Right lobe of liver (tissue), 4 donors: ENCODE data around the gene TOM1L2.

Experiments
- POLR2A ChIP-seq: fragments of 450-650 bp; IDR thresholded peaks from one replicate; pipeline ENCODE4 v1.6.1; 2017; ENCODE audit warnings: antibody characterized with exemption, mild to moderate bottlenecking
- TF ChIP-seq, protein P1 (sequence below), 4 donors: fragments of 200-600 bp in 3 of 4; fragments of 450-650 bp in 1 of 4; IDR thresholded peaks; one replicate each; pipeline versions ENCODE4 v1.5.1 to v1.8.0; 2016 to 2022; ENCODE audit warnings: antibody characterized with exemption in 4 of 4, mild to moderate bottlenecking in 2 of 4
- donor health status: DM: no; HTN: no; CAD: no.
- donor health status: DM: no; HTN: no; CAD: no.
- donor health status: DM: no; HTN: yes; CAD: no.

DNA sequence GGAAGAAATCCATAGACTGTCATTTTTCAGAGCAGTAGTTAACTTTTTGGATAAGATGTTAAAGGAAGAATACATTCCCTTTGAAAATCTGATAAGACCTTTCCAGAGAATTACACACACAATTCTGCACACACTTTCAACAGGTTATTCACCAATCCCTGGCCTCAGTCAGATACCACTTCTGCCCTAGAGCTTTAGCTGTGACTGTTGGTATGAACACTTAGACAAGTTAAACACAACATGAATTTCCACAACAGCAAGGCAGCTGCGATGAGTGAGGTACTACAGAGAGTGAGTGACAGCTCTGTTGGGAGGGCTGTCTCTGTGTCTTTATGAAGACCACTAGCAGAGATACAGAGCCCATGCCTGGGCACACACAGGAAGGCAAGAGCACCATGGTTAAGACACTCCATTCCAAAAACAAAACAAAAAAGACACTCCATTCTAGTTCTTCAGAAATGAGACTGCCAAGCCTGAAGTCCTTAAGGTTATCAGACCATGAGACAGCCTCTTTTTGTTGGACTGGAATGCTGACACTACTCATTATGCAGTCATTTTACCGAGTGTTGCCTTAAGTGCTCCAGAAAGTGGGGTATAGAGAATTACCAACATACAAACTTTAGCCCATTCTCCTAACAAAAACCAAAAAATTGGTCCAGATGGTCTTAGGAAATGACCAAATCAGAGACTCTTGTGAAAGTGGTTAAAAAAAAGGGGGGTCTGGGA is 42.4 kb downstream of the TOM1L2 start:
- TF ChIP-seq, protein P1, sequence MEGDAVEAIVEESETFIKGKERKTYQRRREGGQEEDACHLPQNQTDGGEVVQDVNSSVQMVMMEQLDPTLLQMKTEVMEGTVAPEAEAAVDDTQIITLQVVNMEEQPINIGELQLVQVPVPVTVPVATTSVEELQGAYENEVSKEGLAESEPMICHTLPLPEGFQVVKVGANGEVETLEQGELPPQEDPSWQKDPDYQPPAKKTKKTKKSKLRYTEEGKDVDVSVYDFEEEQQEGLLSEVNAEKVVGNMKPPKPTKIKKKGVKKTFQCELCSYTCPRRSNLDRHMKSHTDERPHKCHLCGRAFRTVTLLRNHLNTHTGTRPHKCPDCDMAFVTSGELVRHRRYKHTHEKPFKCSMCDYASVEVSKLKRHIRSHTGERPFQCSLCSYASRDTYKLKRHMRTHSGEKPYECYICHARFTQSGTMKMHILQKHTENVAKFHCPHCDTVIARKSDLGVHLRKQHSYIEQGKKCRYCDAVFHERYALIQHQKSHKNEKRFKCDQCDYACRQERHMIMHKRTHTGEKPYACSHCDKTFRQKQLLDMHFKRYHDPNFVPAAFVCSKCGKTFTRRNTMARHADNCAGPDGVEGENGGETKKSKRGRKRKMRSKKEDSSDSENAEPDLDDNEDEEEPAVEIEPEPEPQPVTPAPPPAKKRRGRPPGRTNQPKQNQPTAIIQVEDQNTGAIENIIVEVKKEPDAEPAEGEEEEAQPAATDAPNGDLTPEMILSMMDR (IDR thresholded peaks at IDR 0.05) = no peak
- TF ChIP-seq POLR2A = no peak
